GM18858 (cell line): ENCODE measurements around the gene TSPEAR.
"Not testable (repeated sequence)": the region's sequence is repeated elsewhere in the genome, so short reads cannot be mapped to it uniquely, and the experiment has no call there.

Source experiments
- ATAC-seq: cut with Tn5 transposase; IDR thresholded peaks from one replicate; pipeline ENCODE4 v1.9.1; 2021; ENCODE audit not compliant: unreplicated experiment

Gene TSPEAR

GRCh38 chr21:44686843-44687561 lies 24.4 kb downstream of the TSPEAR start:
- ATAC-seq: no peak

- no peak for ATAC-seq
Observed at GRCh38 chr21:44686000-44686781, 25.2 kb downstream of the TSPEAR start.

DNA sequence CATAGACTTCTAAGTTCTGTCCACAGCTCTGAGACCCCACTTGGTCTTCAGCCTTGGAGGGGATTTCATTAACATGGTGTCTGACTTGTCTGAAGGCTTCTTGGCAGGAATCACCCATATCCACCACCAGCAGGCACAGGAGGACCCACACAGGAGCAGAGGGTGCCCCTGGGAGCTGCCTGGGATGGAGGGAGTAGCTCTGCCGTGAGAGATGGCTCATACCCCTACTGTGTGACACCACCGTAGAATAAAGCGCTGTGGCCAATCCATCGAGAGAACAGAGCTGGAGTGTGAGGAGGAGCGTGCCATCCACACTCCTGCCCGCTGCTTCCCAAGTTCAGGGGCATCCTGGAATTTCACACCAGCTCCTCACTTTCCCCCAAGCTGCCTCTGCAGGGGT lies 26.3 kb downstream of the TSPEAR start:
- ATAC-seq: not testable (repeated sequence)

DNA sequence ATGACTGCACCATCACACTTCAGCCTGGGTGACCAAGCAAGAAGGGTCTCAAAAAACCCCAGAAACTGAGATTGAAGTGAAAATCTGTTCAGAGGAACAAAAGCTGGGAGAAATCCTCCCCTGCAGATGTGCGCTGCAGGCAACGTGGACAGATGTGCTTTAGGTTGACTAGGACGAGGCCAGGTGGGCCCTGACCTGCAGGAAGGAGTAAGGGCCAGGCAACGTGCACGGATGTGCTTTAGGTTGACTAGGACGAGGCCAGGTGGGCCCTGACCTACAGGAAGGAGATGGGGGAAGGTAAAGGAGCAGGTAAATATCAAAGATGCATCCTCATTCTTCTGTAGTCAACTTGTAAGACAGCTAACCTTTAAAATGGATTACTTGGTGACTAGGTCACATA lies 26.9 kb downstream of the TSPEAR start:
- no peak for ATAC-seq

DNA sequence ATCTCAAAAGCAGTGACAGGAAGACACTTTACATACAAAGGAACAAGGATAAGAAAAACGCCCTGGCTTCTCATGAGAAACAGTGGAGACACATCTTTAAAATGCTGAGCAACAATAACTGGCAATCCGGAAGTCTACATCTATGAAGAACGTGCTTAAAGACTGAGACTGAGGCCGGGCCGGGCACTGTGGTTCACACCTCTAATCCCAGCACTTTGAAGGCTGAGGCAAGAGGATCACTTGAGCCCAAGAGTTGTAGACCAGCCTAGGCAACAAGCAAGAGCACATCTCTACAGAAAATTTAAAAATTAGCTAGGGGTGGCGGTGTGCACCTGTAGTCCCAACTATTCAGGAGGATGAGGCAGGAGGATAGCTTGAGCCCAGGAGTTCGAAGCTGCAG lies 27.3 kb downstream of the TSPEAR start:
- no peak for ATAC-seq

DNA sequence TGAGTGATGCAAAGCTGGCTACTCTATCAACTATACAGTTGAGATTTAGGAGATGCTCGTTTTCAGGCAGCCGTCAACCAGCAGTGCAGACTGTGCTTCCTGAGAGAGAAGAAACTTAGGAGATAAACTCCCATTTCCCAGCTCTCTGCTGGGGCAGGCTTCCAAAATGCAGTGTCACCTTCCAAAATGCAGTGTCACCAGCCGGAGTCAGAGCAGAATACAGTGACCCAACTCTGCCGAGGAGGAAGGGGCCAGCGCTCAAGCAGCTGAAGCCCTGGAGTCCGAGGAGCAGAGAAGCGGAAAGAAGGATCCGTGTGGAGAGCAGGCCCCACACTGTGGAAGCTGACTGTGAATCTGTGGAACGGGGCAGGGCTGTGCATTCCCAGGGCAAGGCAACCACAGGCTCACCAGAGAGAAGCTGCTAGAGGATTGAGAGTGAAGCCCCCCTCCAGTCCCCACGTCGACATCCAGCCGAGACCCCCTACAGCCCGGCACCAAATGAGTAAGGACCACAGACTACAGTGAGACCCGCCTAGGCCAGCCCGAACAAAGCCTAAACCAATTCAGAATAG lies 28.7 kb downstream of the TSPEAR start:
- no peak for ATAC-seq

DNA sequence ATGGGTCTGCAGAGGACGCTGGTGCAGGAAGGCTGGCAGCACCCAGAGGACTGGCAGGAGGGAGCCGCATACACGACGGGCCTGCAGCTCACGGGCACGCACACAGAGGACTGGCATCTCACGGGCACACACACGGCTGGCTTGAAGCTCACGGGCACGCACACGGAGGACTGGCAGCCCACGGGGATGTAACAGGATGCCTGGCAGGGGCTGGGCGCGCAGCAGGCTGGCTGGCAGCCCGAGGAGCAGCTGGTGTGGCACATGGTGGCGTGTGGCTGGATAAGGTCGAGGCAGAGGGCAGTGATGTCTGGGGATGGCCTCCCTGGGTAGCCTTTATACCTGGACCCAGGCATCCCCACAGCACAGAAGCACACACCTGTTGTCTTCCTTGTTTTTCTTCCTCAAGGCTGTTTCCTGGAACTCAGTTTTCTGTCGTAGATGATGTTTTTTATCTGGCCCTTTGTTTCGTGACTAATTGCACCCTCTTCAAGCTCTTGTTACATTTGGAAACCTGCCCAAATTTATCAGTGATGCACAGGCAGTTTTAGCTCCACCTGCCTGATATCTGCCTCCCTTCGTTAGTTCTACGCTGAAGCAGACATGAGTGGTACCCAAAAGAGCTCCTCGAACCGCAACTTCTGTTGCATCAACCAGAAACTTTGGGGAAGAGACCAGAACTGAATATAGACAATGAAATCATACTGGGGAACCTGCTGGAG lies 29.4 kb downstream of the TSPEAR start, which contains the start of gene KRTAP12-1:
KRTAP12-1 (minus strand) TSS at position 303 of the 719 bp plus-strand sequence; CDS start at position 263, 40 bp downstream.
- no peak for ATAC-seq

- ATAC-seq: no peak
Observed at GRCh38 chr21:44681152-44681551, 30.2 kb downstream of the TSPEAR start.

- no peak for ATAC-seq
Observed at GRCh38 chr21:44677881-44678280, 33.5 kb downstream of the TSPEAR start.

GRCh38 chr21:44671911-44672310 lies 39.5 kb downstream of the TSPEAR start:
- ATAC-seq: no peak

- no peak for ATAC-seq
Observed at GRCh38 chr21:44670642-44671432, 40.5 kb downstream of the TSPEAR start.

DNA sequence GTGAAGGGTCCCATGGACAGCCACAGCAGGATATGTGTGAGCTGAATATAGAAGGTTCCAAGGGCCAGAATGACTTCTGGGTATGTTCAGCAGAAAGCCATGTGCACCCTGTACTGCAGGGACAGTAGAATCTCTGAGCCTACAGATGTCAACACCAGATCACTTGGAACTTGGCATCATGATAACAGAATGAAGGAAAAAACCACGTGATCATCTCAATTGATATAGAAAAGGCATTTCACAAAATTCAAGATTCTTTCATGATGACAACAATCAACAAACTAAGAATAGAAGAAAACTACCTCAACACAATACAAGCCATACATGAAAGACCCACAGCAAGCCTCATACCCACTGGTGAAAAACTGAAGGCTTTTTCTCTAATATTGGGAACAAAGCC lies 43.8 kb downstream of the TSPEAR start:
- no peak for ATAC-seq

GRCh38 chr21:44666401-44667320 lies 44.7 kb downstream of the TSPEAR start, which contains the start of gene KRTAP12-2:
TSS of gene KRTAP12-2 (minus strand) at chr21:44666927. CDS start at chr21:44666886, 41 bp downstream.
- no peak for ATAC-seq

GRCh38 chr21:44664691-44665090 lies 46.7 kb downstream of the TSPEAR start:
- ATAC-seq: no peak

DNA sequence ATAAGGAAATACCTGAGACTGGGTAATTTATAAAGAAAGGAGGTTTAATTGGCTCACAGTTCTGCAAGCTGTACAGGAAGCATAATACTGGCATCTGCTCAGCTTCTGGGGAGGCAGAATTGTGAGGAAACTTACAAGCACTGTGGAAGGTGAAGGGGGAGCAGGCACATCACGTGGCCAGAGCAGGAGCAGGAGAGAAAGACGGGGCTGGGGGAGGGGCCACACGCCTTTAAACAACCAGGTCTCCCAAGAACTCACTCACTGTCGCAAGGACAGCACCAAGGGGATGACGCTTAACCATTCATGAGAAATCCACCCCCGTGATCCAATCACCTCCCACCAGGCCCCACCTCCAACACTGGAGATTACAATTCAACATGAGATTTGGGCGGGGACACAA lies 49.8 kb downstream of the TSPEAR start:
- not testable (repeated sequence) for ATAC-seq

GRCh38 chr21:44658913-44659595 lies 52.3 kb downstream of the TSPEAR start:
- ATAC-seq: no peak

- ATAC-seq: no peak
Observed at GRCh38 chr21:44658541-44658910, 52.8 kb downstream of the TSPEAR start.

DNA sequence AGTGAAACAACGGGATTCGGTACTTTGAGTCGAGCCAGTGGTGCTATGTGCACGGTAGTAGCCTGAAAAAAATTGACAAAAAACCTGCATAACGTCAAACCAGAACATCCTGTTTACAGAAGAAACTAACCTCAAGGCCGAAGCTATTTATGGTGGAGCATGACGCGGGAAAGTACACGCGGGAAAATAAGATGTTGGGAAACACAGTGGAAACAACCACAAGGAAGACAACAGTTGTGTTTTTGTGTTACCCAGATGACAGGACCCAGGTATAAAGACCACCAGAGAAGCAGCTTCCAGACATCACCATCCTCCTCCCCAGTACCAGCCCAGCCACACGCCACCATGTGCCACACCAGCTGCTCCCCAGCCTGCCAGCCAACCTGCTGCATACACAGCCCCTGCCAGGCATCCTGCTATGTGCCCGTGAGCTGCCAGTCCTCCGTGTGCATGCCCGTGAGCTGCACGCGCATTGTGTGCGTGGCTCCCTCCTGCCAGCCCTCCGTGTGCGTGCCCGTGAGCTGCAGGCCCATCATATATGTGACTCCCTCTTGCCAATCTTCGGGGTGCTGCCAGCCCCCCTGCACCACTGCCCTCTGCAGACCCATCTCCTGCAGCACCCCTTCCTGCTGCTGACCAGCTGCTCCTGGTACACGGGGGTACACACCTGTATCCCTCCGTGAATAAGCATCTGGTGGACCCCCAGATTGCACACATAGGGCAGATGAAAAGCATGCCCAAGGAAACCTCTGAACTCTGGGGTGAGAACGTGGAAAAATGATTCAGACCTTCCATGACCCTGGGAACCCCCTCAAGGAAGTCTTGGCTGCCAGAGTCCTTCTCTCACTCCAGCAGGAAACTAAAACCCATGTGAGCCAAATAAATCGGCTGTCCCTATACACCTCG lies 53.5 kb downstream of the TSPEAR start, which contains the start of gene KRTAP12-3:
KRTAP12-3 (plus strand) TSS at position 298 of the 906 bp plus-strand sequence; CDS start at position 346, 48 bp downstream.
- ATAC-seq: no peak
